CD14-positive monocyte (primary cell): ENCODE measurements around the gene TMEM215. TPM values are rescaled to one million over a fixed set of nuclear protein-coding genes. Genes with fewer than 3 reads are reported as not detected.

Experiments used
- DNase-seq, 3 donors: peaks; one replicate each; pipeline ENCODE4 v3.0.0-alpha.2; 2011 to 2022
- H2AFZ ChIP-seq: 2 replicates; pipeline ENCODE4 v1.6.0; 2012; ENCODE audit warnings: mild to moderate bottlenecking, low read depth, low read length, inconsistent platforms; ENCODE audit not compliant: insufficient read depth, poor library complexity, severe bottlenecking
- H3K27ac ChIP-seq, 2 donors: 1 replicate in 1 of 2; 2 replicates in 1 of 2; pipeline ENCODE4 v1.5.1; 2012 to 2013; ENCODE audit warnings: low read length in 2 of 2, control low read depth in 1 of 2, inconsistent platforms in 1 of 2, low read depth in 1 of 2, mild to moderate bottlenecking in 1 of 2
- H3K27me3 ChIP-seq, 2 donors: one replicate each; pipeline versions ENCODE4 v1.6.0 to v1.6.1; 2011 to 2013; ENCODE audit warnings: low read length in 2 of 2; ENCODE audit not compliant: control insufficient read depth in 2 of 2, insufficient read depth in 2 of 2
- H3K36me3 ChIP-seq, 2 donors: replicated peaks in 1 of 2; 1 replicate in 1 of 2; 2 replicates in 1 of 2; pipeline versions ENCODE4 v1.5.1 to v1.6.1; 2012 to 2013; ENCODE audit warnings: low read length in 2 of 2, control low read depth in 1 of 2, inconsistent platforms in 1 of 2, mild to moderate bottlenecking in 1 of 2; ENCODE audit not compliant: insufficient read depth in 2 of 2, control insufficient read depth in 1 of 2
- H3K4me1 ChIP-seq, 2 donors: 1 replicate in 1 of 2; 2 replicates in 1 of 2; pipeline versions ENCODE4 v1.5.1 to v1.6.1; 2012 to 2013; ENCODE audit warnings: low read length in 2 of 2, control low read depth in 1 of 2, inconsistent platforms in 1 of 2, mild to moderate bottlenecking in 1 of 2, moderate library complexity in 1 of 2; ENCODE audit not compliant: insufficient read depth in 2 of 2, control insufficient read depth in 1 of 2
- H3K4me2 ChIP-seq: replicated peaks from 2 replicates; pipeline ENCODE3; 2012; ENCODE audit warnings: low read length, moderate library complexity, mild to moderate bottlenecking; ENCODE audit not compliant: poor library complexity, severe bottlenecking; ENCODE audit errors: extremely low read depth
- H3K4me3 ChIP-seq, 3 experiments: fragments of 200-600 bp in 1 of 3; sonication (generic) in 1 of 3; replicated peaks in 1 of 3; 1 replicate in 2 of 3; 2 replicates in 1 of 3; pipeline ENCODE4 v1.5.1; 2011 to 2013; ENCODE audit warnings: low read length in 3 of 3, mild to moderate bottlenecking in 3 of 3, control low read depth in 2 of 3, low read depth in 2 of 3, inconsistent platforms in 1 of 3, moderate library complexity in 1 of 3
- H3K79me2 ChIP-seq: 2 replicates; pipeline ENCODE4 v1.6.0; 2012; ENCODE audit warnings: mild to moderate bottlenecking, control low read depth, inconsistent platforms, low read length, moderate library complexity; ENCODE audit not compliant: insufficient read depth
- H3K9ac ChIP-seq: 2 replicates; pipeline ENCODE4 v1.6.0; 2017; ENCODE audit warnings: low read length, mild to moderate bottlenecking; ENCODE audit not compliant: insufficient read depth, poor library complexity, severe bottlenecking
- H3K9me3 ChIP-seq, 2 donors: replicated peaks in 1 of 2; 1 replicate in 1 of 2; 2 replicates in 1 of 2; pipeline versions ENCODE4 v1.5.1 to v1.6.1; 2012 to 2013; ENCODE audit warnings: low read length in 2 of 2, control low read depth in 1 of 2; ENCODE audit not compliant: control insufficient read depth in 1 of 2, insufficient read depth in 1 of 2
- H4K20me1 ChIP-seq: 2 replicates; pipeline ENCODE4 v1.6.0; 2012; ENCODE audit warnings: mild to moderate bottlenecking, low read length, control low read depth, moderate library complexity; ENCODE audit not compliant: insufficient read depth
- H3K27ac Mint-ChIP-seq, 7 donors: one replicate each; pipeline ENCODE4 v1.8.0; 2020; ENCODE audit warnings: mild to moderate bottlenecking in 7 of 7, mixed read lengths in 7 of 7, moderate library complexity in 6 of 7, inconsistent platforms in 2 of 7
- H3K27me3 Mint-ChIP-seq, 3 donors: one replicate each; pipeline ENCODE4 v1.8.0; 2021 to 2022; ENCODE audit warnings: low read depth in 3 of 3, mild to moderate bottlenecking in 3 of 3, mixed read lengths in 3 of 3, moderate library complexity in 3 of 3, inconsistent platforms in 1 of 3
- H3K36me3 Mint-ChIP-seq, 2 donors: one replicate each; pipeline ENCODE4 v1.8.0; 2020; ENCODE audit warnings: mixed read lengths in 2 of 2, inconsistent platforms in 1 of 2, mild to moderate bottlenecking in 1 of 2
- H3K4me1 Mint-ChIP-seq: one replicate; pipeline ENCODE4 v1.8.0; 2020; ENCODE audit warnings: mild to moderate bottlenecking, mixed read lengths
- H3K4me3 Mint-ChIP-seq, 2 donors: one replicate each; pipeline ENCODE4 v1.8.0; 2020; ENCODE audit warnings: mild to moderate bottlenecking in 2 of 2, mixed read lengths in 2 of 2, moderate library complexity in 1 of 2
- H3K9me3 Mint-ChIP-seq, 7 donors: one replicate each; pipeline ENCODE4 v1.8.0; 2020 to 2022; ENCODE audit warnings: mixed read lengths in 7 of 7, mild to moderate bottlenecking in 6 of 7, moderate library complexity in 6 of 7, inconsistent platforms in 2 of 7
- WGBS: methylation state at CpG from one replicate; pipeline ENCODE4 v1.1.5; 2013; ENCODE audit warnings: missing lambda C conversion rate; ENCODE audit not compliant: insufficient coverage; 5-methylcytosine and 5-hydroxymethylcytosine counted together
- intact Hi-C, 2 donors: fragments of 100-400 bp; cut with micrococcal nuclease; formaldehyde crosslinking; loops; one replicate each; pipeline versions ENCODE4 v1.15.0 to v1.15.1; 2023
- polyA plus RNA-seq, 3 donors: library from polyadenylated mRNA; depleted of rRNA in 1 of 3; unstranded in 2 of 3; stranded (reverse) in 1 of 3; fragments of 300-500 nt in 2 of 3; fragments of >200 nt in 1 of 3; fragmentation: Illumina TruSeq in 2 of 3; gene quantifications; 1 replicate in 2 of 3; 2 replicates in 1 of 3; pipeline ENCODE4 v1.2.3, GENCODE V29; 2012 to 2021
- TF ChIP-seq, protein P1 (sequence below): fragments of 200-600 bp; IDR thresholded peaks from one replicate; pipeline ENCODE4 v1.8.0; 2022; ENCODE audit warnings: antibody characterized with exemption, mild to moderate bottlenecking

The TMEM215 gene
- polyA plus RNA-seq, 3 donors: not detected

DNA sequence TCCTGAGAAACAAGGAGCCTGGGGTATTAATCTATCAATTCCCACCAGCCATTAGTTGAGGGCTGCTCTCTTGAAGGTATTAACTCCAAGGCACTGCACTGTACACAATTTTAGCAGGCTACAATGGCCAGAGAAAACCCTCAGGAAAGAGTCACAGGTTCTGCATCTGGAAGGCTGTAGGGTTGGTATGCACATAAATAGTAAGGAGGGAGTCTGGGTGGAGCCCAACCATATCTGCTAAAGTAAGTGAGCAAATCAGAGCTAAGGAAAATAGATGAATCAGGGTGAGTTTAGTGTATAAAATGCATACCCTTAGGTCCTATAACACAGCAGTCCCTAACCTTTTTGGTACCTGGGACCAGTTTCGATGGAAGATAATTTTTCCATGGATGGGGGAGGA is 18.2 kb downstream of the TMEM215 start:
- no peaks in the 10 kb centered on the region for H3K36me3 ChIP-seq
- H3K4me3 ChIP-seq: no peak overlapping the region
- DNase-seq: no peak
- TF ChIP-seq, protein P1, sequence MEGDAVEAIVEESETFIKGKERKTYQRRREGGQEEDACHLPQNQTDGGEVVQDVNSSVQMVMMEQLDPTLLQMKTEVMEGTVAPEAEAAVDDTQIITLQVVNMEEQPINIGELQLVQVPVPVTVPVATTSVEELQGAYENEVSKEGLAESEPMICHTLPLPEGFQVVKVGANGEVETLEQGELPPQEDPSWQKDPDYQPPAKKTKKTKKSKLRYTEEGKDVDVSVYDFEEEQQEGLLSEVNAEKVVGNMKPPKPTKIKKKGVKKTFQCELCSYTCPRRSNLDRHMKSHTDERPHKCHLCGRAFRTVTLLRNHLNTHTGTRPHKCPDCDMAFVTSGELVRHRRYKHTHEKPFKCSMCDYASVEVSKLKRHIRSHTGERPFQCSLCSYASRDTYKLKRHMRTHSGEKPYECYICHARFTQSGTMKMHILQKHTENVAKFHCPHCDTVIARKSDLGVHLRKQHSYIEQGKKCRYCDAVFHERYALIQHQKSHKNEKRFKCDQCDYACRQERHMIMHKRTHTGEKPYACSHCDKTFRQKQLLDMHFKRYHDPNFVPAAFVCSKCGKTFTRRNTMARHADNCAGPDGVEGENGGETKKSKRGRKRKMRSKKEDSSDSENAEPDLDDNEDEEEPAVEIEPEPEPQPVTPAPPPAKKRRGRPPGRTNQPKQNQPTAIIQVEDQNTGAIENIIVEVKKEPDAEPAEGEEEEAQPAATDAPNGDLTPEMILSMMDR: no peak
- H3K36me3 Mint-ChIP-seq: no peaks in the 10 kb centered on the region
- no peak overlapping the region for H3K27ac ChIP-seq
- no peak overlapping the region for H3K4me2 ChIP-seq
- intact Hi-C loops: no loop called here
- no peaks in the 10 kb centered on the region for H3K27me3 ChIP-seq
- peaks cover 0 to 8% (median 4%) of the 10 kb centered on the region in 3 donors for H3K27me3 Mint-ChIP-seq
- H3K9me3 Mint-ChIP-seq: peaks cover under 1 to 14% (median 11%) of the 10 kb centered on the region in 7 donors
- no peaks in the 10 kb centered on the region for H3K79me2 ChIP-seq
- H3K27ac Mint-ChIP-seq: no peak overlapping the region
- no peaks in the 10 kb centered on the region for H4K20me1 ChIP-seq
- WGBS: no CpG with 5 or more reads among the region's 1 CpG
- no peak overlapping the region for H2AFZ ChIP-seq
- peaks cover 0 to 4% of the 10 kb centered on the region in 2 donors for H3K9me3 ChIP-seq
- no peak overlapping the region for H3K9ac ChIP-seq
- no peaks in the 10 kb centered on the region for H3K4me1 ChIP-seq
- no peak overlapping the region for H3K4me3 Mint-ChIP-seq
- H3K4me1 Mint-ChIP-seq: no peaks in the 10 kb centered on the region

DNA sequence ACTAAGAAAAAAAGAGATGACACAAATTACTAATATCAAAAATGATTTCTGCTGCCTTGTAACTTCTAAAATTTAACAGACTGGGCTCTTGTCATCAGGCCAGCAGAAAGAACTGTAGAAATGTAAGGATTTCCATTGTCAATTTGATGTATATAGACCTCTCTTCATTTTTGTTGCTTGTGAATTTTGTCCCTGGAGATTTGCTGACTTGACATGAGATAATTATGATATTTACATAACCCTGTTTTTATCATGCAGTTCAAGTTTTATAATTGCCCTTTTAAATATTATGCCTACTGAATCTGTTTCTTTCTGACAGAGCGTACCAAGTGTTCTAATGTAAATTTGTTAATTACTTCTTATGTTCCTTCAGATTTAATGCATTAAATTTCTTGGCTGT is 23.9 kb downstream of the TMEM215 start:
- Mint-ChIP-seq H3K9me3 (peaks cover 0 to 26% (median 12%) of the 10 kb centered on the region in 7 donors), H3K27ac (no peak overlapping the region), H3K36me3 (no peaks in the 10 kb centered on the region), H3K4me1 (no peaks in the 10 kb centered on the region), H3K4me3 (no peak overlapping the region), H3K27me3 (peaks cover 0 to 7% (median 5%) of the 10 kb centered on the region in 3 donors)
- no peak overlapping the region for H3K9ac ChIP-seq
- no peaks in the 10 kb centered on the region for H3K9me3 ChIP-seq
- no peak overlapping the region for H3K4me2 ChIP-seq
- TF ChIP-seq, protein P1: no peak
- H3K36me3 ChIP-seq: no peaks in the 10 kb centered on the region
- H3K4me3 ChIP-seq: no peak overlapping the region
- H3K79me2 ChIP-seq: no peaks in the 10 kb centered on the region
- DNase-seq: no peak
- H3K27ac ChIP-seq: no peak overlapping the region
- WGBS: no CpG with 5 or more reads among the region's 1 CpG
- no peak overlapping the region for H2AFZ ChIP-seq
- H3K27me3 ChIP-seq: no peaks in the 10 kb centered on the region
- no peaks in the 10 kb centered on the region for H4K20me1 ChIP-seq
- intact Hi-C loops: no loop called here
- H3K4me1 ChIP-seq: no peaks in the 10 kb centered on the region
